H9 (cell line): ENCODE measurements around the gene LRP5. TPM values are rescaled to one million over a fixed set of nuclear protein-coding genes. Genes with fewer than 3 reads are reported as not detected.

Experiments
- DNase-seq: peaks from one replicate; pipeline ENCODE4 v3.0.0-alpha.2; 2017
- H2AFZ ChIP-seq: one replicate; pipeline ENCODE4 v1.6.1; 2013; ENCODE audit warnings: mild to moderate bottlenecking, low read length, control low read depth, moderate library complexity
- H2AK5ac ChIP-seq: 2 replicates; pipeline ENCODE4 v1.6.1; 2013; ENCODE audit warnings: low read length, control low read depth, mixed read lengths; ENCODE audit not compliant: insufficient read length
- H2BK120ac ChIP-seq: one replicate; pipeline ENCODE4 v1.6.1; 2013; ENCODE audit warnings: low read depth, mild to moderate bottlenecking, low read length, control low read depth, inconsistent platforms; ENCODE audit not compliant: poor library complexity, severe bottlenecking
- H2BK12ac ChIP-seq: 2 replicates; pipeline ENCODE4 v1.6.1; 2013; ENCODE audit warnings: low read length, control low read depth, mixed read lengths, low read depth; ENCODE audit not compliant: insufficient read length
- H2BK15ac ChIP-seq: 2 replicates; pipeline ENCODE4 v1.6.1; 2013; ENCODE audit warnings: low read depth, low read length, control low read depth
- H2BK20ac ChIP-seq: one replicate; pipeline ENCODE4 v1.6.1; 2013; ENCODE audit warnings: low read depth, mild to moderate bottlenecking, low read length, control low read depth, inconsistent platforms; ENCODE audit not compliant: poor library complexity, severe bottlenecking
- H2BK5ac ChIP-seq: 2 replicates; pipeline ENCODE4 v1.6.1; 2013; ENCODE audit warnings: low read length, control low read depth, mixed read lengths; ENCODE audit not compliant: insufficient read length
- H3K14ac ChIP-seq: 2 replicates; pipeline ENCODE4 v1.6.1; 2013; ENCODE audit warnings: low read length, control low read depth; ENCODE audit not compliant: insufficient read depth
- H3K18ac ChIP-seq: 2 replicates; pipeline ENCODE4 v1.6.1; 2013; ENCODE audit warnings: low read depth, mild to moderate bottlenecking, mixed read lengths, low read length, control low read depth; ENCODE audit not compliant: insufficient read length
- H3K23ac ChIP-seq: 2 replicates; pipeline ENCODE4 v1.6.1; 2013; ENCODE audit warnings: low read length, control low read depth, mixed read lengths, low read depth; ENCODE audit not compliant: insufficient read length
- H3K23me2 ChIP-seq: 2 replicates; pipeline ENCODE4 v1.6.1; 2013; ENCODE audit warnings: low read depth, mild to moderate bottlenecking, mixed read lengths, low read length, control low read depth; ENCODE audit not compliant: insufficient read length, poor library complexity, severe bottlenecking
- H3K27ac ChIP-seq: 2 replicates; pipeline ENCODE4 v1.5.1; 2013; ENCODE audit warnings: low read length, control low read depth, mixed read lengths, low read depth; ENCODE audit not compliant: insufficient read length
- H3K27me3 ChIP-seq: 2 replicates; pipeline ENCODE4 v1.6.1; 2013; ENCODE audit warnings: low read length, control low read depth, inconsistent platforms; ENCODE audit not compliant: insufficient read depth
- H3K4ac ChIP-seq: 2 replicates; pipeline ENCODE4 v1.6.1; 2013; ENCODE audit warnings: low read depth, mild to moderate bottlenecking, control low read depth, inconsistent platforms, low read length, moderate library complexity
- H3K4me1 ChIP-seq: 2 replicates; pipeline ENCODE4 v1.6.1; 2013; ENCODE audit warnings: low read length, control low read depth, inconsistent platforms; ENCODE audit not compliant: insufficient read depth
- H3K4me2 ChIP-seq: 2 replicates; pipeline ENCODE4 v1.6.1; 2013; ENCODE audit warnings: low read length, control low read depth, mixed read lengths; ENCODE audit not compliant: insufficient read length, insufficient read depth
- H3K56ac ChIP-seq: 2 replicates; pipeline ENCODE4 v1.6.1; 2013; ENCODE audit warnings: low read depth, mild to moderate bottlenecking, mixed read lengths, low read length, control low read depth; ENCODE audit not compliant: insufficient read length
- H3K79me1 ChIP-seq: 2 replicates; pipeline ENCODE4 v1.6.1; 2013; ENCODE audit warnings: low read depth, mild to moderate bottlenecking, moderate library complexity, low read length, control low read depth, inconsistent platforms; ENCODE audit not compliant: insufficient read depth, poor library complexity, severe bottlenecking
- H3K79me2 ChIP-seq: 2 replicates; pipeline ENCODE4 v1.6.1; 2013; ENCODE audit warnings: low read length, control low read depth, inconsistent platforms; ENCODE audit not compliant: insufficient read depth
- H3K9ac ChIP-seq: 2 replicates; pipeline ENCODE4 v1.6.1; 2013; ENCODE audit warnings: low read length, control low read depth, mixed read lengths; ENCODE audit not compliant: insufficient read length; ENCODE audit errors: extremely low read depth
- H3K9me3 ChIP-seq: one replicate; pipeline ENCODE4 v1.6.1; 2013; ENCODE audit warnings: low read depth, low read length, inconsistent platforms; ENCODE audit not compliant: control insufficient read depth
- H3T11ph ChIP-seq: one replicate; pipeline ENCODE4 v1.6.1; 2013; ENCODE audit warnings: mild to moderate bottlenecking, low read length, control low read depth, inconsistent platforms
- H4K20me1 ChIP-seq: one replicate; pipeline ENCODE4 v1.6.1; 2013; ENCODE audit not compliant: control insufficient read depth, insufficient read length, insufficient read depth
- H4K5ac ChIP-seq: 2 replicates; pipeline ENCODE4 v1.6.1; 2013; ENCODE audit warnings: low read depth, mild to moderate bottlenecking, mixed read lengths, low read length, control low read depth; ENCODE audit not compliant: insufficient read length
- H4K8ac ChIP-seq: replicated peaks from 2 replicates; pipeline ENCODE4 v1.6.1; 2013; ENCODE audit warnings: low read length, control low read depth, mixed read lengths, low read depth; ENCODE audit not compliant: insufficient read length
- H4K91ac ChIP-seq: 2 replicates; pipeline ENCODE4 v1.6.1; 2013; ENCODE audit warnings: low read depth, mild to moderate bottlenecking, moderate library complexity, mixed read lengths, low read length, control low read depth; ENCODE audit not compliant: insufficient read length
- H3K27ac Mint-ChIP-seq, 3 experiments: 2 replicates in 2 of 3; 3 replicates in 1 of 3; pipeline ENCODE4 v1.8.0; 2020 to 2021; ENCODE audit warnings: mixed read lengths in 3 of 3, mild to moderate bottlenecking in 1 of 3, moderate library complexity in 1 of 3
- H3K27me3 Mint-ChIP-seq: 2 replicates; pipeline ENCODE4 v1.8.0; 2021; ENCODE audit warnings: low read depth, mild to moderate bottlenecking, moderate library complexity, mixed read lengths
- H3K36me3 Mint-ChIP-seq, 3 experiments: 2 replicates in 2 of 3; 3 replicates in 1 of 3; pipeline ENCODE4 v1.8.0; 2020 to 2021; ENCODE audit warnings: low read depth in 3 of 3, mixed read lengths in 3 of 3; ENCODE audit not compliant: insufficient read depth in 1 of 3
- H3K4me1 Mint-ChIP-seq, 2 experiments: 2 replicates each; pipeline ENCODE4 v1.8.0; 2020; ENCODE audit warnings: mixed read lengths in 2 of 2
- H3K4me3 Mint-ChIP-seq, 2 experiments: 2 replicates in 1 of 2; 3 replicates in 1 of 2; pipeline ENCODE4 v1.8.0; 2020 to 2021; ENCODE audit warnings: mild to moderate bottlenecking in 2 of 2, mixed read lengths in 2 of 2, moderate library complexity in 1 of 2
- H3K9me3 Mint-ChIP-seq, 2 experiments: 2 replicates in 1 of 2; 3 replicates in 1 of 2; pipeline ENCODE4 v1.8.0; 2020; ENCODE audit warnings: mild to moderate bottlenecking in 2 of 2, mixed read lengths in 2 of 2, moderate library complexity in 1 of 2
- WGBS: extraction: QIAGEN DNeasy Blood & Tissue Kit; methylation state at CpG from one replicate; pipeline ENCODE4 v1.1.7; 2013; ENCODE audit warnings: missing lambda C conversion rate, low lambda C conversion rate, mixed read lengths; ENCODE audit not compliant: insufficient read length; ENCODE audit errors: extremely low coverage; 5-methylcytosine and 5-hydroxymethylcytosine counted together
- total RNA-seq: library from RNA; stranded (reverse); gene quantifications from 2 replicates; pipeline ENCODE4 v1.2.1, GENCODE V29; 2021
- TF ChIP-seq, protein P1 (sequence below): fragments of 200-600 bp; sonication (generic); conservative IDR thresholded peaks from 3 replicates; pipeline ENCODE4 v1.8.0; 2021; ENCODE audit warnings: antibody characterized with exemption, mild to moderate bottlenecking

Gene LRP5
- total RNA-seq, 1 experiment from 2014 or later: 38.4 TPM

DNA sequence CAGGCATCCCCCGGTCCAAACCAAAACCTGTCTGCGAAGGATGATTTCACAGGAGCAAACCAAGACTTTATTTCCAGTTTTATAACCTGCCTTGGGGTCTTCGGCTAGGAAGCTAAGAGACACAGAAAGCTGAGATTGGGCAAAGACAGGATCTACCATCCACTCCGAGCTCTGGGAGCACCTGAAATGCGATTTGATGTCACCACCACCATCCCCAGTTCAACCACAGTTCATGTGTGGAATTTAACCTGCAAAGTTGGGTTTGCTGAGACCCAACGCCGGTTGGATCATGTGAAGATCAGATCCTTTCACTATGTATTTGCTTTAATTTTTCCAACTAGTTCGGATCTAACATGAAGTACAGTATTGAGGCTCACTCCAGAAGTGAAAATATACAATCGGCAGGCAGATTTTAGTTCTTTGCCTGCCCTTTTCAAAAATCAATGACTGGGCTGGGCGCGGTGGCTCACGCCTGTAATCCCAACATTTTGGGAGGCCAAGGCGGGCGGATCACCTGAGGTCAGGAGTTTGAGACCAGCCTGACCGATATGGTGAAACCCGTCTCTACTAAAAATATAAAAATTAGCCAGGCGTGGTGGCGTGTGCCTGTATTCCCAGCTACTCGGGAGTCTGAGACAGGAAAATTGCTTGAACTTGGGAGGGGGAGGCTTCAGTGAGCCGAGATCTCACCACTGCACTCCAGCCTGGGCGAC is 39.2 kb upstream of the LRP5 start:
- no peaks in the 10 kb centered on the region for H4K20me1 ChIP-seq
- no peaks in the 10 kb centered on the region for H3K9me3 ChIP-seq
- Mint-ChIP-seq H3K9me3 (no peaks in the 10 kb centered on the region), H3K27me3 (no peaks in the 10 kb centered on the region; the same call in 1 of the 2 replicates), H3K27ac (no peak overlapping the region; a peak in 1 of 7 replicates), H3K4me1 (peaks cover 14 to 20% of the 10 kb centered on the region in 2 experiments), H3K4me3 (peak overlapping the region; percentile 96 to 99; a peak in 4 of 5 replicates), H3K36me3 (peaks cover 0 to under 1% (median 0%) of the 10 kb centered on the region in 3 experiments; a peak in 4 of 7 replicates)
- H3K14ac ChIP-seq: no peak overlapping the region
- no peak overlapping the region for H2BK20ac ChIP-seq
- no peak overlapping the region for H2AFZ ChIP-seq
- H4K91ac ChIP-seq: no peak overlapping the region
- TF ChIP-seq, protein P1, sequence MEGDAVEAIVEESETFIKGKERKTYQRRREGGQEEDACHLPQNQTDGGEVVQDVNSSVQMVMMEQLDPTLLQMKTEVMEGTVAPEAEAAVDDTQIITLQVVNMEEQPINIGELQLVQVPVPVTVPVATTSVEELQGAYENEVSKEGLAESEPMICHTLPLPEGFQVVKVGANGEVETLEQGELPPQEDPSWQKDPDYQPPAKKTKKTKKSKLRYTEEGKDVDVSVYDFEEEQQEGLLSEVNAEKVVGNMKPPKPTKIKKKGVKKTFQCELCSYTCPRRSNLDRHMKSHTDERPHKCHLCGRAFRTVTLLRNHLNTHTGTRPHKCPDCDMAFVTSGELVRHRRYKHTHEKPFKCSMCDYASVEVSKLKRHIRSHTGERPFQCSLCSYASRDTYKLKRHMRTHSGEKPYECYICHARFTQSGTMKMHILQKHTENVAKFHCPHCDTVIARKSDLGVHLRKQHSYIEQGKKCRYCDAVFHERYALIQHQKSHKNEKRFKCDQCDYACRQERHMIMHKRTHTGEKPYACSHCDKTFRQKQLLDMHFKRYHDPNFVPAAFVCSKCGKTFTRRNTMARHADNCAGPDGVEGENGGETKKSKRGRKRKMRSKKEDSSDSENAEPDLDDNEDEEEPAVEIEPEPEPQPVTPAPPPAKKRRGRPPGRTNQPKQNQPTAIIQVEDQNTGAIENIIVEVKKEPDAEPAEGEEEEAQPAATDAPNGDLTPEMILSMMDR: no peak
- H3T11ph ChIP-seq: no peak overlapping the region
- no peak overlapping the region for H3K56ac ChIP-seq
- H3K27ac ChIP-seq: no peak overlapping the region
- no peak overlapping the region for H2BK15ac ChIP-seq
- no peaks in the 10 kb centered on the region for H3K27me3 ChIP-seq
- H3K79me2 ChIP-seq: peaks cover 2% of the 10 kb centered on the region; the same call in 1 of the 2 replicates
- no peak overlapping the region for H4K8ac ChIP-seq
- no peak overlapping the region for H3K18ac ChIP-seq
- peaks cover 4% of the 10 kb centered on the region for H3K79me1 ChIP-seq
- no peak overlapping the region for H4K5ac ChIP-seq
- H2BK5ac ChIP-seq: no peak overlapping the region
- peaks cover 3% of the 10 kb centered on the region for H3K23me2 ChIP-seq
- H2AK5ac ChIP-seq: no peak overlapping the region
- H3K4ac ChIP-seq: no peak overlapping the region
- DNase-seq: peak; percentile 17
- no peak overlapping the region for H2BK12ac ChIP-seq
- H3K23ac ChIP-seq: no peak overlapping the region
- peak overlapping the region; percentile 36 for H3K9ac ChIP-seq
- H3K4me2 ChIP-seq: no peak overlapping the region
- H2BK120ac ChIP-seq: no peak overlapping the region
- H3K4me1 ChIP-seq: no peaks in the 10 kb centered on the region; the same call in 1 of the 2 replicates
- WGBS: no CpG with 5 or more reads among the region's 21 CpGs
